ENCODE measurements around the gene GIT2.

- TF ChIP-seq ZFP3 (CRISPR knock-in tag; IDR thresholded peaks at IDR 0.05) (no peak), ZNF70 (CRISPR knock-in tag; IDR thresholded peaks at IDR 0.05) (no peak), TOX (CRISPR knock-in tag; IDR thresholded peaks at IDR 0.05; ENCODE audit: borderline replicate concordance) (no peak), TSHZ2 (CRISPR knock-in tag; IDR thresholded peaks at IDR 0.05) (no peak), ZFP30 (CRISPR knock-in tag; IDR thresholded peaks at IDR 0.05) (no peak), ZC3H10 (CRISPR knock-in tag; IDR thresholded peaks at IDR 0.05) (no peak), CSRNP3 (CRISPR knock-in tag; IDR thresholded peaks at IDR 0.05) (no peak), SNAI2 (CRISPR knock-in tag; IDR thresholded peaks at IDR 0.05) (no peak), PATZ1 (CRISPR knock-in tag; IDR thresholded peaks at IDR 0.05; ENCODE audit: borderline replicate concordance) (no peak), ESRRG (CRISPR knock-in tag; IDR thresholded peaks at IDR 0.05) (no peak), ARNTL (CRISPR knock-in tag; IDR thresholded peaks at IDR 0.05; ENCODE audit: borderline replicate concordance, low read depth) (no peak), ZNF8 (CRISPR knock-in tag; IDR thresholded peaks at IDR 0.05) (no peak)
- TF ChIP-seq, protein P1, sequence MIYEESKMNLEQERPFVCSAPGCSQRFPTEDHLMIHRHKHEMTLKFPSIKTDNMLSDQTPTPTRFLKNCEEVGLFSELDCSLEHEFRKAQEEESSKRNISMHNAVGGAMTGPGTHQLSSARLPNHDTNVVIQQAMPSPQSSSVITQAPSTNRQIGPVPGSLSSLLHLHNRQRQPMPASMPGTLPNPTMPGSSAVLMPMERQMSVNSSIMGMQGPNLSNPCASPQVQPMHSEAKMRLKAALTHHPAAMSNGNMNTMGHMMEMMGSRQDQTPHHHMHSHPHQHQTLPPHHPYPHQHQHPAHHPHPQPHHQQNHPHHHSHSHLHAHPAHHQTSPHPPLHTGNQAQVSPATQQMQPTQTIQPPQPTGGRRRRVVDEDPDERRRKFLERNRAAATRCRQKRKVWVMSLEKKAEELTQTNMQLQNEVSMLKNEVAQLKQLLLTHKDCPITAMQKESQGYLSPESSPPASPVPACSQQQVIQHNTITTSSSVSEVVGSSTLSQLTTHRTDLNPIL (CRISPR knock-in tag; IDR thresholded peaks at IDR 0.05; ENCODE audit: low read depth), result no peak
These were observed 32.2 kb upstream of the GIT2 start for GRCh38 chr12:110028323-110028722.

Data from SK-N-SH treated with all-trans-retinoic acid at 6 μM for 48 hours (cell line).